HepG2 (cell line): ENCODE results near the gene ARMC5. TPM values are rescaled to one million over a fixed set of nuclear protein-coding genes. Genes with fewer than 3 reads are reported as not detected.

Source experiments
- ATF3 ChIP-seq: sonication (generic); formaldehyde crosslinking; IDR thresholded peaks from 2 replicates; pipeline ENCODE4 v1.4.0; 2020; ENCODE audit warnings: missing genetic modification reagents
- CEBPZ ChIP-seq: IDR thresholded peaks from 2 replicates; pipeline ENCODE4 v1.6.1; 2012; ENCODE audit warnings: low read length, improper control_type of control experiment
- CERS6 ChIP-seq: sonication (generic); formaldehyde crosslinking; IDR thresholded peaks from 2 replicates; pipeline ENCODE4 v1.5.0; 2020; ENCODE audit warnings: missing genetic modification reagents
- FOXA3 ChIP-seq: IDR thresholded peaks from 2 replicates; pipeline ENCODE4 v1.6.1; 2016; ENCODE audit warnings: missing genetic modification reagents, missing compliant biosample characterization
- GATA4 ChIP-seq: sonication (generic); IDR thresholded peaks from 2 replicates; pipeline ENCODE4 v1.6.1; 2016; ENCODE audit warnings: antibody characterized with exemption, low read depth, borderline replicate concordance
- GLMP ChIP-seq: sonication (generic); formaldehyde crosslinking; IDR thresholded peaks from 2 replicates; pipeline ENCODE4 v1.9.0; 2021; ENCODE audit warnings: missing genetic modification reagents, mild to moderate bottlenecking, borderline replicate concordance
- HNF4A ChIP-seq: sonication (generic); formaldehyde crosslinking; IDR thresholded peaks from 2 replicates; pipeline ENCODE4 v1.4.0; 2020; ENCODE audit warnings: missing genetic modification reagents
- RELA ChIP-seq: sonication (generic); formaldehyde crosslinking; IDR thresholded peaks from 2 replicates; pipeline ENCODE4 v1.4.0; 2020; ENCODE audit warnings: missing genetic modification reagents
- TARDBP ChIP-seq: sonication (generic); formaldehyde crosslinking; IDR thresholded peaks from 2 replicates; pipeline ENCODE4 v1.8.0; 2022; ENCODE audit warnings: mild to moderate bottlenecking, missing genetic modification reagents
- XBP1 ChIP-seq: sonication (generic); formaldehyde crosslinking; IDR thresholded peaks from 2 replicates; pipeline ENCODE4 v1.5.0; 2020; ENCODE audit warnings: missing genetic modification reagents
- ZFP91 ChIP-seq: sonication (generic); formaldehyde crosslinking; IDR thresholded peaks from 2 replicates; pipeline ENCODE4 v1.9.0; 2022; ENCODE audit warnings: missing genetic modification reagents, mild to moderate bottlenecking, borderline replicate concordance
- ZNF205 ChIP-seq: IDR thresholded peaks from 2 replicates; pipeline ENCODE4 v1.6.1; 2018; ENCODE audit warnings: missing biosample characterization, missing genetic modification reagents
- ZNF563 ChIP-seq: sonication (generic); formaldehyde crosslinking; IDR thresholded peaks from 2 replicates; pipeline ENCODE4 v1.8.0; 2022; ENCODE audit warnings: mild to moderate bottlenecking, moderate library complexity, missing genetic modification reagents
- ZNF609 ChIP-seq: sonication (generic); formaldehyde crosslinking; IDR thresholded peaks from 2 replicates; pipeline ENCODE4 v1.4.0; 2020; ENCODE audit warnings: mild to moderate bottlenecking, missing genetic modification reagents, borderline replicate concordance
- polyA plus RNA-seq, 8 experiments: library from polyadenylated mRNA; depleted of rRNA in 3 of 8; stranded (reverse) in 7 of 8; unstranded in 1 of 8; fragments of >200 nt; fragmentation: Illumina TruSeq in 4 of 8; extraction: Trizol in 4 of 8; gene quantifications; 2 replicates each; pipeline versions ENCODE4 v1.2.1 to v1.2.3, GENCODE V29; 2011 to 2016; ENCODE audit warnings: low read depth in 4 of 8, missing spikeins in 1 of 8, mixed read lengths in 1 of 8; ENCODE audit not compliant: insufficient read depth in 1 of 8
- total RNA-seq, 5 experiments: library from RNA; depleted of rRNA; stranded (reverse); fragments of >200 nt; fragmentation: Illumina TruSeq; extraction: Trizol; gene quantifications; 2 replicates each; pipeline ENCODE4 v1.2.3, GENCODE V29; 2016; ENCODE audit warnings: low read depth in 1 of 5

ARMC5 gene
- total and polyA plus RNA-seq, 2 of the 13 experiments (the other 11 are each of a cell fraction or from before 2014, with no cell fraction given), result 10.8 to 22.3 TPM

GRCh38 chr16:31458073-31458843, 1.0 kb upstream of the ARMC5 start (continued):
- TF ChIP-seq ZNF609, result peak; percentile 82; the same call in 1 of the 2 replicates
- TF ChIP-seq FOXA3 (CRISPR knock-in tag), result peak; percentile 81
- TF ChIP-seq GLMP, result no peak
- no peak; the same call in 1 of the 2 replicates for TF ChIP-seq RELA (CRISPR knock-in tag)
- peak; percentile 95 for TF ChIP-seq TARDBP (CRISPR knock-in tag)
- TF ChIP-seq XBP1 (CRISPR knock-in tag), result no peak
- TF ChIP-seq ZNF563 (CRISPR knock-in tag), result peak; percentile 78; the same call in 1 of the 2 replicates
- peak; percentile 78 for TF ChIP-seq ZNF205 (CRISPR knock-in tag)
- TF ChIP-seq CERS6 (CRISPR knock-in tag), result no peak
- TF ChIP-seq ATF3, result peak; percentile 45; the same call in 1 of the 2 replicates
- peak; percentile 86 for TF ChIP-seq ZFP91 (CRISPR knock-in tag)
- peak; percentile 98 for TF ChIP-seq HNF4A (CRISPR knock-in tag)
- TF ChIP-seq CEBPZ, result no peak
- TF ChIP-seq GATA4, result no peak
